ENCODE data around the gene POU6F2. TPM values are rescaled to one million over a fixed set of nuclear protein-coding genes. Genes with fewer than 3 reads are reported as not detected.

POU6F2 gene
- total RNA-seq, 1 donor from 2014 or later, result 0.78 TPM

DNA sequence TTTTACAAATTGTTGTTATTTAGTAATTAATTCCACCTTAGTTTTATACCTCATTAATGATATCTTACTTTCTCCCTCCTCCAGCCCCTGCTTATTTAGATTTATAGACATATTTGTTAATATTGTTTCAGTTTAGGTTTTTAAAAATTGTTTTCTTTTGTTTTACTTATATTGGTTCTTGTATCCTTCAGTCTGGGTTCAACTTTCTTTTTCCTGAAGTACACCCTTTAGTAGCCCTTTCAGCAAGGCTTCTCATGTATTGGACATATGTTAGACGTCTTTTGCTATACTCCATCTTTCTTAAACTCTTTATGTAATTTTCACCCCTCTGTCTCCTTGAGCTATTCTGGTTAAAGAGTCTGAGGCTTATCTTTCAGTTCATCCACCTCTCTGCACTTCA lies 12.8 kb upstream of the POU6F2 start:
- H3K27me3 ChIP-seq, result no peaks in the 10 kb centered on the region
- TF ChIP-seq CTCF (IDR thresholded peaks at IDR 0.05), result no peak
- no peaks in the 10 kb centered on the region for H3K9me3 ChIP-seq
- ATAC-seq, result no peak
- H3K27ac ChIP-seq, result no peak overlapping the region
- no peaks in the 10 kb centered on the region for H3K4me1 ChIP-seq
- DNase-seq, result no peak
- H3K36me3 ChIP-seq, result no peaks in the 10 kb centered on the region
- no peak overlapping the region for H3K4me3 ChIP-seq
- intact Hi-C loops (cut with DNase I), result no loop called here

DNA sequence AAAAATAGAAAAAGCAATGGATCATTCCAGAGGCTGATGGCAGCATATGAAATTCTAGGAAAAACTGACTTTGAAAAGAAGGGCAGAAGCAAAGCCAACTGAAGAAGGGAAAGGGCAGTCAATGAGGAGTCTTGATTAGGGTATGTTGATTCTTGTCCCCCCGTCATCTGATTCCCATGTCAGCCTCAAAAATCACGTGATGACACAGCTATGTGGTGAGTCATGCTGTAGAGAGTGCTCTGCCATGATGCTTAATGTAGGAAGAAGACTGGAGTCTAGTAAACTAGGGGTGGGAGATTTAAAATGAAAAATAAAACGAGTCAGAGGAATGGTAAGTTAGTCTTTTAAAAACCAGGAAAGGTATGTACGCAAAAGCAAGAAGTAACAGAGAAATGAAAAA lies 3.9 kb upstream of the POU6F2 start:
- H3K27me3 ChIP-seq, result peaks cover 15% of the 10 kb centered on the region
- H3K4me1 ChIP-seq, result no peaks in the 10 kb centered on the region
- ATAC-seq, result no peak
- DNase-seq, result no peak
- no peaks in the 10 kb centered on the region for H3K9me3 ChIP-seq
- no peak overlapping the region for H3K27ac ChIP-seq
- intact Hi-C loops (cut with DNase I), result no loop called here
- no peak for TF ChIP-seq CTCF (IDR thresholded peaks at IDR 0.05)
- H3K36me3 ChIP-seq, result no peaks in the 10 kb centered on the region
- H3K4me3 ChIP-seq, result no peak overlapping the region

- Histone ChIP-seq H3K36me3 (no peaks in the 10 kb centered on the region), H3K27ac (no peak overlapping the region), H3K4me3 (peak overlapping the region; percentile 15), H3K9me3 (no peaks in the 10 kb centered on the region), H3K27me3 (peaks cover 18% of the 10 kb centered on the region), H3K4me1 (no peaks in the 10 kb centered on the region)
- TF ChIP-seq CTCF (IDR thresholded peaks at IDR 0.05), result no peak
- ATAC-seq (peak; percentile 38), DNase-seq (peak; percentile 58)
- intact Hi-C loops (cut with DNase I), result no loop called here
These were observed 1.7 kb upstream of the POU6F2 start for GRCh38 chr7:38975944-38976392.

DNA sequence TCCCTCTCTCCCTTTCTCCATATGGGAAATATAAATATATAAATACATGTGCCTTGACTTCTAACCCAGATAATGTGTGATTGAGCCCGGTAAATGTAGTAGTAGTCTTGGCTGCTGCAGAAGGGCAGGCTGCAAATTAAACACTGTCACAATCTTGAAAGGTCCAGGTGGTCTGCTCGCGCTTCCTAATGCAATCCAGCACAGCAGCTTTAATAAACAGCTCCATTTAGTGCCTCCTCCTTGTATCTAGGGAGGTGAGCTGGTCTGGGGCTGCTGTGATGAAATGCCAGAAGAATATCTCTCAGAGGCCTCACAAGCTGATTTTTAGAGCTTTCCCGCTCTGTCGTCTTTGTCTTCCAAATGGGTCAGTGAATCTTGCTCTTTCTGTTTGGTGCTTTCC lies 782 bp downstream of the POU6F2 start:
- Histone ChIP-seq H3K4me3 (no peak overlapping the region), H3K9me3 (no peaks in the 10 kb centered on the region), H3K27ac (no peak overlapping the region), H3K4me1 (no peaks in the 10 kb centered on the region), H3K27me3 (peaks cover 18% of the 10 kb centered on the region), H3K36me3 (no peaks in the 10 kb centered on the region)
- ATAC-seq (no peak), DNase-seq (no peak)
- no peak for TF ChIP-seq CTCF (IDR thresholded peaks at IDR 0.05)
- intact Hi-C loops (cut with DNase I), result no loop called here

GRCh38 chr7:38992203-38992602 lies 14.5 kb downstream of the POU6F2 start:
- Histone ChIP-seq H3K9me3 (no peaks in the 10 kb centered on the region), H3K4me1 (no peaks in the 10 kb centered on the region), H3K4me3 (no peak overlapping the region), H3K27me3 (no peaks in the 10 kb centered on the region), H3K27ac (no peak overlapping the region), H3K36me3 (no peaks in the 10 kb centered on the region)
- no peak for TF ChIP-seq CTCF (IDR thresholded peaks at IDR 0.05)
- intact Hi-C loops (cut with DNase I), result no loop called here
- DNase-seq (no peak), ATAC-seq (no peak)

DNA sequence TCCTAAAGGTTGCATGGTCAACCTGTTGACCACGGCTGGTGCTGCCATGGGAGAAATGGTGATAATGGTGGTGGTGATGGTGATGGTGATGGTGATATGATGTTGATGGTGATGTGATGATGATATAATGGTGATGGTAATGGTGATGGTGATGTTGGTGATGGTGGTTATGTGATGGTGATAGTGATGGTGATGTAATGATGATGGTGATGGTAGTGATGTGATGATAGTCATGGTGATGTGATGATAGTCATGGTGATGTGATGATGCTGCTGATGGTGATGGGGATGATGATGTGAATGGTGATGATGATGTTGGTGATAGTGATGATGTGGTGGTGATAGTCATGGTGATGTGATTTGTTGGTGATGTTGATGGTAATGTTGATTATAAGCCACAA lies 23.9 kb downstream of the POU6F2 start:
- no peak overlapping the region for H3K4me3 ChIP-seq
- DNase-seq (no peak), ATAC-seq (no peak)
- no peak for TF ChIP-seq CTCF (IDR thresholded peaks at IDR 0.05)
- no peaks in the 10 kb centered on the region for H3K9me3 ChIP-seq
- intact Hi-C loops (cut with DNase I), result no loop called here
- no peaks in the 10 kb centered on the region for H3K36me3 ChIP-seq
- no peaks in the 10 kb centered on the region for H3K27me3 ChIP-seq
- no peak overlapping the region for H3K27ac ChIP-seq
- H3K4me1 ChIP-seq, result no peaks in the 10 kb centered on the region

Data from upper lobe of right lung (tissue), 1 donor.